HepG2 (cell line): ENCODE measurements around the gene TRH. TPM values are rescaled to one million over a fixed set of nuclear protein-coding genes. Genes with fewer than 3 reads are reported as not detected.
A peak's percentile ranks its signal among the peaks of the same experiment; 100 is the strongest.

ENCODE experiments used
- ATAC-seq: fragments of 200-7000 bp; cut with Tn5 transposase; 3 replicates; pipeline ENCODE4 v1.9.1; 2020; ENCODE audit warnings: mild to moderate bottlenecking, moderate library complexity
- BruUV-seq: library from RNA; stranded (reverse); fragments of 400-500 nt; replicated peaks from 2 replicates; lab custom pipeline; 2021; lab: Mats Ljungman, UMichigan
- CTCF ChIA-PET: fragments of 300-600 bp; formaldehyde crosslinking; extraction: SDS; loops from one replicate; lab custom pipeline; 2021; ENCODE audit warnings: low total read pairs, inconsistent platforms, low intra/inter-chr PET ratio; lab: Yijun Ruan, JAX
- POLR2A ChIA-PET: fragments of 350-600 bp; sonication (Branson Sonifier 250); formaldehyde crosslinking; loops from one replicate; lab custom pipeline; 2020; ENCODE audit warnings: antibody characterized with exemption, inconsistent platforms; lab: Yijun Ruan, JAX
- DNase-seq: peaks from one replicate; pipeline ENCODE4 v3.0.0-alpha.2; 2015; ENCODE audit warnings: low spot score
- FAIRE-seq: peaks from 3 replicates; lab custom pipeline; 2011; peaks lifted over from hg19 to GRCh38; lab: Jason Lieb, UNC
- H2AFZ ChIP-seq: one replicate; pipeline ENCODE4 v1.6.1; 2011; ENCODE audit warnings: low read length, inconsistent platforms
- H3K27ac ChIP-seq: fragments of 300-600 bp; 3 replicates; pipeline ENCODE4 v1.8.0; 2011; ENCODE audit warnings: mixed run types, mild to moderate bottlenecking, mixed read lengths, low read length, inconsistent platforms; ENCODE audit not compliant: insufficient read depth; ENCODE audit errors: extremely low read length
- H3K27me3 ChIP-seq, 2 experiments: fragments of 200-600 bp in 1 of 2; 2 replicates in 1 of 2; 3 replicates in 1 of 2; pipeline versions ENCODE4 v1.6.0 to v1.8.0; 2011; ENCODE audit warnings: low read length in 2 of 2, mild to moderate bottlenecking in 2 of 2, moderate library complexity in 2 of 2, inconsistent platforms in 1 of 2; ENCODE audit not compliant: insufficient read depth in 2 of 2, control insufficient read depth in 1 of 2
- H3K36me3 ChIP-seq, 2 experiments: fragments of 200-600 bp in 1 of 2; replicated peaks in 1 of 2; 2 replicates in 1 of 2; 3 replicates in 1 of 2; pipeline versions ENCODE4 v1.5.1 to v1.8.0; 2011; ENCODE audit warnings: low read length in 2 of 2, inconsistent platforms in 1 of 2; ENCODE audit not compliant: insufficient read depth in 2 of 2, control insufficient read depth in 1 of 2
- H3K4me1 ChIP-seq: 2 replicates; pipeline ENCODE4 v1.5.1; 2012; ENCODE audit warnings: low read length, inconsistent platforms; ENCODE audit not compliant: insufficient read depth
- H3K4me2 ChIP-seq: 2 replicates; pipeline ENCODE4 v1.6.0; 2011; ENCODE audit warnings: low read depth, low read length, inconsistent platforms
- H3K4me3 ChIP-seq, 3 experiments: fragments of 200-600 bp in 1 of 3; sonication (generic), shearing (Covaris generic) in 1 of 3; replicated peaks in 1 of 3; 2 replicates each; pipeline ENCODE4 v1.5.1; 2011 to 2016; ENCODE audit warnings: low read length in 3 of 3, inconsistent platforms in 2 of 3, low read depth in 2 of 3, mild to moderate bottlenecking in 2 of 3, control low read depth in 1 of 3, mixed read lengths in 1 of 3; ENCODE audit not compliant: insufficient read depth in 1 of 3
- H3K79me2 ChIP-seq: one replicate; pipeline ENCODE4 v1.6.1; 2011; ENCODE audit warnings: low read length, inconsistent platforms; ENCODE audit not compliant: insufficient read depth
- H3K9ac ChIP-seq: 2 replicates; pipeline ENCODE4 v1.6.0; 2011; ENCODE audit warnings: mild to moderate bottlenecking, low read depth, low read length, inconsistent platforms; ENCODE audit not compliant: insufficient read depth
- H3K9me3 ChIP-seq: 2 replicates; pipeline ENCODE4 v1.5.1; 2012; ENCODE audit warnings: mild to moderate bottlenecking, low read length
- H4K20me1 ChIP-seq: 2 replicates; pipeline ENCODE4 v1.6.0; 2011; ENCODE audit warnings: inconsistent platforms, mild to moderate bottlenecking, low read length, moderate library complexity; ENCODE audit not compliant: insufficient read depth
- ARNT ChIP-seq: fragments of 450-650 bp; IDR thresholded peaks from 2 replicates; pipeline ENCODE4 v1.6.1; 2017
- DMAP1 ChIP-seq: IDR thresholded peaks from 2 replicates; pipeline ENCODE4 v1.6.1; 2016
- ZNF251 ChIP-seq: sonication (generic); formaldehyde crosslinking; IDR thresholded peaks from 2 replicates; pipeline ENCODE4 v1.9.0; 2021; ENCODE audit warnings: mild to moderate bottlenecking, missing genetic modification reagents
- ZNF331 ChIP-seq: sonication (generic); formaldehyde crosslinking; IDR thresholded peaks from 2 replicates; pipeline ENCODE4 v1.4.0; 2020; ENCODE audit warnings: missing genetic modification reagents
- ZNF629 ChIP-seq: sonication (generic); formaldehyde crosslinking; conservative IDR thresholded peaks from 2 replicates; pipeline ENCODE4 v1.5.0; 2020; ENCODE audit warnings: missing genetic modification reagents
- WGBS: methylation state at CpG from one replicate; pipeline ENCODE4 v1.1.6; 2017; ENCODE audit warnings: low lambda C conversion rate; 5-methylcytosine and 5-hydroxymethylcytosine counted together
- in situ Hi-C: cut with HindIII; loops from 2 replicates; pipeline ENCODE4 v1.10.0; 2017; ENCODE audit warnings: low pct_unique_long_range_greater_than_20kb; ENCODE audit not compliant: extremely low pct_ligation_motif_present
- intact Hi-C: fragments of 100-400 bp; cut with micrococcal nuclease; formaldehyde crosslinking; loops from one replicate; pipeline ENCODE4 v1.10.0; 2022; ENCODE audit not compliant: unreplicated experiment
- polyA plus RNA-seq, 8 experiments: library from polyadenylated mRNA; depleted of rRNA in 3 of 8; stranded (reverse) in 7 of 8; unstranded in 1 of 8; fragments of >200 nt; fragmentation: Illumina TruSeq in 4 of 8; extraction: Trizol in 4 of 8; gene quantifications; 2 replicates each; pipeline versions ENCODE4 v1.2.1 to v1.2.3, GENCODE V29; 2011 to 2016; ENCODE audit warnings: low read depth in 4 of 8, missing spikeins in 1 of 8, mixed read lengths in 1 of 8; ENCODE audit not compliant: insufficient read depth in 1 of 8
- total RNA-seq, 5 experiments: library from RNA; depleted of rRNA; stranded (reverse); fragments of >200 nt; fragmentation: Illumina TruSeq; extraction: Trizol; gene quantifications; 2 replicates each; pipeline ENCODE4 v1.2.3, GENCODE V29; 2016; ENCODE audit warnings: low read depth in 1 of 5
- TF ChIP-seq, protein P1 (sequence below): sonication (generic); IDR thresholded peaks from 2 replicates; pipeline ENCODE4 v1.6.1; 2016; ENCODE audit warnings: low read depth, borderline replicate concordance

TRH gene
- total and polyA plus RNA-seq, 2 of the 13 experiments (the other 11 are each of a cell fraction or from before 2014, with no cell fraction given) = not detected

GRCh38 chr3:129947538-129948240, 26.8 kb upstream of the TRH start:
- no peak for TF ChIP-seq ZNF331
- Histone ChIP-seq H3K9ac (no peak overlapping the region), H3K27me3 (peaks cover under 1 to 15% of the 10 kb centered on the region in 2 experiments; a peak in 3 of 5 replicates), H3K9me3 (no peaks in the 10 kb centered on the region), H3K4me1 (no peaks in the 10 kb centered on the region), H3K36me3 (no peaks in the 10 kb centered on the region), H2AFZ (no peak overlapping the region), H3K79me2 (no peaks in the 10 kb centered on the region), H3K4me3 (no peak overlapping the region), H4K20me1 (no peaks in the 10 kb centered on the region), H3K27ac (no peak overlapping the region), H3K4me2 (no peak overlapping the region)
- FAIRE-seq (no peak), DNase-seq (no peak), ATAC-seq (no peak)
- ChIA-PET POLR2A (no interaction called here), CTCF (no interaction called here)
- 41% methylated on average over 8 of the region's 8 CpGs for WGBS
- intact Hi-C loops (no loop called here), in situ Hi-C loops (loop anchor here (10.0 kb wide), 1 partner anchor 147 kb away; no protein-coding TSS in a partner anchor)
- no TSS peak for BruUV-seq

DNA sequence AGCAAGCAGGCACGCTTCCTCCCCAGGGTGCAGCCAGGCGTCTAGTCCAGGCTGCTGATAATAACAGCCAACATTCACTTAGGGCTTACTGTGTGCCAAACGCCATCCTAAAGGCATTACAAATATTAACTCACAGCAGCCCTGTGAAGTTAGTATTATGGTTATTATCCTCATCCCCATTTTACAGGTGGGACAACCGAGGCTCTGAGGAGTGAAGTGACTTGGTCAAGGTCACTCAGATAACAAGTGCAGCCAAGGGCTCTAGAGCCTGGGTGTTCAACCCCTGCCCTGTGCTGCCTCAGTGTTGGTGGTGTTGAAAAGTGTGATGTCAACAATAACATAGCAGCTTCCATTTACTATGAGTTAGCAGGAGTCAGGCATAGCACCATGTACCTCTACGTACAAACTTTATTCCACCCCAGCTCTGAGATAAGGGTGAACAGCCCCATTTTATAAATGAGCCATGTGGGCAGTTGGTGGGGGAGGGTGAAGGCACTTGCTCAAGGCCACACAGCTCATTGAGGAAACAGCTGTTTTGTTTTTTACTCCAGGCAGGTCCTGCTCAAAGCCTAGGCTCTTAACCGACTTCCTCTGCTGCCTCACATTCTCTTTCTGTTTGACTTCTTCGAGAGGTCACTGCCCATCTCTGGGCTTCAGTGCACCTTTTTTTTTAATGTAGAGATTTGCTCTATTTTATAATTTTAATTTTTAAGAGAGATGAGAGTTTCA, 24.0 kb upstream of the TRH start:
- Histone ChIP-seq H3K4me3 (no peak overlapping the region), H4K20me1 (no peaks in the 10 kb centered on the region), H3K9me3 (no peaks in the 10 kb centered on the region), H3K79me2 (no peaks in the 10 kb centered on the region), H3K36me3 (no peaks in the 10 kb centered on the region), H3K27me3 (peaks cover 3 to 28% of the 10 kb centered on the region in 2 experiments; a peak in 4 of 5 replicates), H2AFZ (no peak overlapping the region), H3K27ac (no peak overlapping the region), H3K4me1 (no peaks in the 10 kb centered on the region), H3K4me2 (no peak overlapping the region), H3K9ac (no peak overlapping the region)
- in situ Hi-C loops (no loop called here), intact Hi-C loops (no loop called here)
- DNase-seq (no peak), ATAC-seq (no peak), FAIRE-seq (no peak)
- no TSS peak for BruUV-seq
- CTCF ChIA-PET = no interaction called here
- no peak for TF ChIP-seq ARNT
- TF ChIP-seq, protein P1, sequence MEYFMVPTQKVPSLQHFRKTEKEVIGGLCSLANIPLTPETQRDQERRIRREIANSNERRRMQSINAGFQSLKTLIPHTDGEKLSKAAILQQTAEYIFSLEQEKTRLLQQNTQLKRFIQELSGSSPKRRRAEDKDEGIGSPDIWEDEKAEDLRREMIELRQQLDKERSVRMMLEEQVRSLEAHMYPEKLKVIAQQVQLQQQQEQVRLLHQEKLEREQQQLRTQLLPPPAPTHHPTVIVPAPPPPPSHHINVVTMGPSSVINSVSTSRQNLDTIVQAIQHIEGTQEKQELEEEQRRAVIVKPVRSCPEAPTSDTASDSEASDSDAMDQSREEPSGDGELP = peak; percentile 15; the same call in 1 of the 2 replicates
- no peak for TF ChIP-seq ZNF251 (CRISPR knock-in tag)
- peak; percentile 75 for TF ChIP-seq ZNF629 (CRISPR knock-in tag)
- TF ChIP-seq DMAP1 (CRISPR knock-in tag) = no peak
- 22% methylated on average over 4 of the region's 7 CpGs for WGBS
- POLR2A ChIA-PET = no interaction called here
